H7 (cell line): ENCODE measurements around the gene ZIC4. TPM values are rescaled to one million over a fixed set of nuclear protein-coding genes. Genes with fewer than 3 reads are reported as not detected.
A peak's percentile ranks its signal among the peaks of the same experiment; 100 is the strongest.

Experiments
- DNase-seq: peaks from one replicate; pipeline ENCODE4 v3.0.0; 2012
- H3K27me3 ChIP-seq: 2 replicates; pipeline ENCODE4 v1.6.0; 2011; ENCODE audit warnings: mild to moderate bottlenecking, low read length; ENCODE audit not compliant: control insufficient read depth, insufficient read depth
- H3K36me3 ChIP-seq: replicated peaks from 2 replicates; pipeline ENCODE4 v1.5.1; 2011; ENCODE audit warnings: low read length; ENCODE audit not compliant: control insufficient read depth, insufficient read depth
- H3K4me3 ChIP-seq: 2 replicates; pipeline ENCODE4 v1.5.1; 2011; ENCODE audit warnings: low read depth, mild to moderate bottlenecking, control low read depth, low read length, moderate library complexity; ENCODE audit not compliant: insufficient read depth
- total RNA-seq: library from RNA; depleted of rRNA; stranded (reverse); fragments of >200 nt; shearing (Covaris generic); gene quantifications from 2 replicates; pipeline ENCODE4 v1.2.3, GENCODE V29; 2014

The ZIC4 gene
- total RNA-seq, 1 experiment from 2014 or later: 0.59 TPM

GRCh38 chr3:147393943-147394883 is 12.1 kb downstream of the ZIC4 start:
- H3K27me3 ChIP-seq: peaks cover 98% of the 10 kb centered on the region
- peak; percentile 59 for DNase-seq
- H3K36me3 ChIP-seq: no peaks in the 10 kb centered on the region
- peak overlapping the region; percentile 58 for H3K4me3 ChIP-seq

- H3K36me3 ChIP-seq: no peaks in the 10 kb centered on the region
- H3K4me3 ChIP-seq: peak overlapping the region; percentile 58
- DNase-seq: peak; percentile 94
- H3K27me3 ChIP-seq: peaks cover 98% of the 10 kb centered on the region
Measured at GRCh38 chr3:147393261-147393942, 12.9 kb downstream of the ZIC4 start.

DNA sequence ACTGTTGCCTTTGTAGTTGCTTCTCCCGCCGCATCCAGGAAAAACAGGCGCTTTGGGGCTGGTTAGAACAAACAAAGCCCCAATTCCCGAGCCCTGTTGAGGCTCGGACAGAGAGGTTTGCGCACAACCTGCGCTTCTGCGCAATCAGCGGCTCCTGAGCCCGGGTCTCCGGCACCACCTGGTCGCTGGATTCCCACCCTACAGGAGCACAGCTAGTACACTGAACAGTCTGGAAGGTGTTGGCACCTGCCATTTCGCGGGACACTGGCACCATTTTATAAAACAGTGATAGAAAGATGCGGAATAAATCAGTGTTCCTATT is 13.8 kb downstream of the ZIC4 start:
- peak; percentile 74 for DNase-seq
- Histone ChIP-seq H3K4me3 (peak overlapping the region; percentile 37), H3K27me3 (peaks cover 98% of the 10 kb centered on the region), H3K36me3 (no peaks in the 10 kb centered on the region)

- Histone ChIP-seq H3K4me3 (peak overlapping the region; percentile 37), H3K27me3 (peaks cover 98% of the 10 kb centered on the region), H3K36me3 (no peaks in the 10 kb centered on the region)
- peak; percentile 91 for DNase-seq
Measured at GRCh38 chr3:147391781-147392624, 14.3 kb downstream of the ZIC4 start.

- peak overlapping the region; percentile 19 for H3K4me3 ChIP-seq
- peak; percentile 84 for DNase-seq
Measured at GRCh38 chr3:147390589-147391569, 15.5 kb downstream of the ZIC4 start.

DNA sequence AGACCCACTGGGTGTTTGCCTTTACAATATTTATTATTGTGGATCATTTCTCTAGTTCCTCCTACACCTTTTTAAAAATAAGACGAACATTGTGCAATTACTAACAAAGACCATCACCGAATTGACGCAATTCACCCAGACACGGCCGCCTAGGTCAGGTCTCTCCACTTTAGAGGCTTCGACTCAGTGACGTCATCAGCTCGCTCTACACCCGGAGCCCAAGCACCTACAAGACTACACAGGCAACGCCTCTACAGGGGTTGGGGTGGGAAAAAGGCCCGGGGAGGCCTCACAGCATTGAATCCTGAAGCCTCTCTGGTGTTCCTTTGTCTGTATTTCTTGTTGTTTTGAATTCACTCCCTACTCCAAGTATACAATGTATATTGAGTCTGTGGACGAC is 16.6 kb downstream of the ZIC4 start:
- Histone ChIP-seq H3K36me3 (no peaks in the 10 kb centered on the region), H3K4me3 (no peak overlapping the region), H3K27me3 (peaks cover 98% of the 10 kb centered on the region)
- no peak for DNase-seq

More at GRCh38 chr3:147390589-147391569, 15.5 kb downstream of the ZIC4 start:
- Histone ChIP-seq H3K27me3 (peaks cover 98% of the 10 kb centered on the region), H3K36me3 (no peaks in the 10 kb centered on the region)

DNA sequence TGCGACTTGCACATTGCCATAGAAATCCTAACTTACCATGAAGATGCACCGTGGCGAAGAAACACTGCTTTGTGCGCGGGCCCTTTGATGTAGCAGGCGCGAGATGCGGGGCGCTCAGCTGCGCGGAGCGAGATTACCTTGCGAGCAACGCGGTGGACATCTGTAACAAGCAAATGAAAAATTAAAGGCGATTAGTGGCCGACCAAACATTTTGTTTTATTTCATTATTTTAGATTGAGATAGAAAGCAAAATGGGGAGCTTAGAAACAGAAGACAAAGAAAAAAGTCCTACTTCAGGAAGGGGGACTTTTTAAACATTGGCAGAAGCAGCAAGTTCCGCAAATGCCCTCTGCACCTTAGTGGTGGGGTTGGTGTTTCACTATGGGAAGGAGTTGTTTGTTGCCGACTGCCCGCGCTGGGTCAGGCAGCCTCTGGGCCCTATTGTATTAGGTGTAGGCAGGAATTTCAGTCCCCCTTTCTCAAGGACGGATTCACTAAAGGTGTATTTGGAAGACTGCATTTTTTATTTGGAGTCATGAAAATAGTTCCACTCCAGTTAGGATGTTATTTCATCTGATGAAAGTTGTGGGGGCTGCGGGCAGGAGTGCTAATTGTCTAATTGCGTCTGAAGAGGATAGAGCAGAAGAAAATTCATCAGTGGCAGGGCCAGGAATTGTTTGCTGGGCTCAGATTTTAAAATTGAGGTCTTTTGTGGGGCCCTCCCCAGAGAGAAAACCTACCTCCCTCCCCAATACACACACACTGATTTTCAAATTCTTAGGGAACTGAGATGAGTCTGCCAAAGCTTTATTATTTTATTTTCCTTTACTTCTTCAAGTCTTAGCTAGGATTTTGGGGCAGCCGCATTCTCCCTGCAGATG is 17.4 kb downstream of the ZIC4 start:
- H3K36me3 ChIP-seq: no peaks in the 10 kb centered on the region
- no peak overlapping the region for H3K4me3 ChIP-seq
- no peak for DNase-seq
- peaks cover 98% of the 10 kb centered on the region for H3K27me3 ChIP-seq

DNA sequence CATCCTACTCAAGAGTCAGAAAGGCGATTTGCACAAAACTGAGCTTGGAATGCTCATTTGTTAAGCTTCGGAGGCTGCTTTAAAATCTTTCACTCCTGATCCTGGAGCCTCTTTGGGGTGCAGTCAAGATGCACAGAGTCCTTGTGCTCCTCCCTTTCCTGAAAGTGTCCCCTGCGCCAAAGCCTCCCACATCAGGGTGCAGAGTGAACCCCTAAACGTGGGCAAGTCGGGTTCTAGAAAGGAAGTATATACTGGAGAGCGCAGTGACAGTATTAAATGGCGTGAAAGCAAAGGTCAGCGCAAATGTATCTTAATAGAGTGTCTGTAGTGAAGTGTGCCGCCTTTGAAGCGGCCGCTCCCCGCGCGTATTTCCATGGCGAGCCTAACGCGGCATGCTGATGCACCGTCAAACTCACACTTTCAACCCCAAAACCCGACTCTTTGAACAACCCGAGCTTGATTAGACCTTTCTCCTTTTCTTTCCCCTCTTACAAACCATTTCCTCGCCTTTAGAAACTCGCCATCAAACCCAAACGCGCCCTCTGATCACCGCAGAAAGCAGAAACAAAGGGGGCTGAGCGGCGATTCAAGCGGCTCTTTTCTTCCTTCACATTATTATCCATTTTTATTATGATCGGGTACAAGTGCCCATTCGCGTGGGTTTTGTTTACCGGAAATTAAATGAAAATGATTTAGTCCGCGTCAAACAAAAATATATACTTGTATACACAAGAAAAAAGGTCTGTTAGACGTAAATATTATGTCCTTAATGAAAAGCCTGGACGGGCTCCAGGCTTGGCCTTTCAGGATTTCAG is 18.3 kb downstream of the ZIC4 start:
- Histone ChIP-seq H3K27me3 (peaks cover 96% of the 10 kb centered on the region), H3K4me3 (no peak overlapping the region), H3K36me3 (no peaks in the 10 kb centered on the region)
- DNase-seq: no peak

DNA sequence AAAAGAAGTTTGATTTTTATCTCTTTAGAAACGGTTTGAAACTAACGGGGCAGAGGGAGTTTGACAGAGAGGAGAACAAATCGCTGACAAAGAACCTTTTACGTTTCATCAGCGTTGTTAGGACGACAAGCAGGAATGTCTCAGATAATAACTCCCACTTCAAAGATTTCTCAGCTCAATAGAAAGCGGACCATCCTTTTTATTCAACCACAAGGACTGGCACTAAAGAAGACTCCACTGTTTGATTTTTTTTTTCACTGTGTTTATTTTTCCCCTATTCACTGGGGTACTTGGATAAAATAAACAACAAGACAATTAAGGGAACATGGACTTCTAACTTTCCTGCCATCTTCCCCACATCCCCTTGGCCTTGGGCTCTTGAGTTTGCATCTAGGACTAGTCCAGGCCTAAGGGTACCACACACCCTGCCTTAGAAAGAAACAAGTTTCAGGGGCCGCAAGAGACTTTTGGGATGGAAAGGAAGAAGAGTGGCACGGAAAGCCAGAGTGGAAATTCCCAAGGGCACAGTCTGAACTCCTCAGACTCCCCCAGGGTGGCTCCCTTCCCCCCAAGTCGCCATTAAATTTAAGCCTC is 19.0 kb downstream of the ZIC4 start:
- Histone ChIP-seq H3K36me3 (no peaks in the 10 kb centered on the region), H3K27me3 (peaks cover 96% of the 10 kb centered on the region), H3K4me3 (no peak overlapping the region)
- no peak for DNase-seq

GRCh38 chr3:147385059-147386012 is 21.0 kb downstream of the ZIC4 start:
- H3K4me3 ChIP-seq: peak overlapping the region; percentile 1; the same call in 1 of the 2 replicates
- no peaks in the 10 kb centered on the region for H3K36me3 ChIP-seq
- H3K27me3 ChIP-seq: peaks cover 92% of the 10 kb centered on the region
- no peak for DNase-seq
